NCI-H2227 (cell line): ENCODE data around the gene ARVCF.
A peak's percentile ranks its signal among the peaks of the same experiment; 100 is the strongest.

ENCODE experiments used
- DNase-seq: peaks from one replicate; lab custom pipeline; 2025; ENCODE audit not compliant: unreplicated experiment; lab: John Stamatoyannopoulos, UW

ARVCF gene

DNA sequence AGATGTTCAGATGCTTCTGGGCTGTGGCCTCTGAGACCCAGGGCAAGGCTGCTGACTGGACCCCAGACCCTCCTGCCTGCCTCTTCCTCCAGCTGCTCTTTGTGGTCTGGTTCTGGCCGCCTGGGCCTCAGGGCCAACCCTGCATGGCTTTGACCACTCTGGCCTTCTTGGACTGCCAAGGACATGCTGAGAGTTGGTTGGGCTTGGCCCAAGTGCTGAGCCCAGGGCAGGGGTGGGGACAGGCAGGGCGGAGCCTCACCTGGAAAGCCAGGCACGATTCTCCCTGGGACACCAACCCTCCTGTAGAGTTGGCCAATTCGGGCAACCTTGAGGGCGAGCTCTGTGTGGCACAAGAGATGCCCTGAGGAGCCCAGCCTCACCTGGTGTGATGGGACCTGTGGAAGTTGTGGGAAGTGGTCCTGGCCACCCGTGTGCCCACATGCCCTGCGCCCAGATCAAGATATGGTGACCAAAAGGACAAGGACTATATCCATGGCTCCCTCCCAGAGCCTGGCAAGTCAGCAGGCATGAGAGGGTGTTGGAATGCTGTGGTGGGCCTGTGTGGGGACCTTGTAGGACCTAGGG is 15.9 kb upstream of the ARVCF start:
- no peak for DNase-seq

DNA sequence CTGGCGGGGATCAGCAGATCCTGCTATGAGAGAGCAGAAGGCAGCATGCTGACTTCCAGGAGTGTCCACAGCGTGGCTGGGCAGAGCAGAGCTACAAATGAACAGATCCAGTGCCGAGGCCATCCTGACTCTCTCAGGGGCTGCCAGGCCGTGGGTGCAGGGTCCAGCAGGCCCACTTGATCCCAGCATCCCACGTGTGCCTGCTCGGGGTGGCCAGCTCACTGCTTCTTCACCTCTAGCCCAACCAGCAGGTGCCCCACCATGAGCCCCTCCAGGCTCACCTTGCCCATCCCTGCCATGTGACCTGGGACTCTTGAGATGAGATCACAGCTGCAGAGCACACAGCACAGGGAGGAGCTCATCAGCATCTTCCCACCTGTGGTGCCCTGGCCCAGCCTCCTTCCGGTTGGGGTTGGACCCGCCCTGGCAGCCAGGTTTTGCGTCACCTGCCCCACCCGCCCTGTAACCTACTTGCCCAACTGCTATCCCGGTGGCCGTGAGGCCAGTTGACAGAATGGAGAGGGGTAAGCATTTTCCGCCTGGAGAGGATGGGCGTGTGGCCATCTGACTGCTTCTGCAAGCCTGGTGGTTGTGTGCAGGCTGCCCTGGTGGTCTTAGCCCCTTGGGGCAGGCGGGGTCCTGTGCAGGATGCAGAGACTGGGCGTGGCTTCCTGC is 15.2 kb upstream of the ARVCF start:
- DNase-seq, result no peak

DNA sequence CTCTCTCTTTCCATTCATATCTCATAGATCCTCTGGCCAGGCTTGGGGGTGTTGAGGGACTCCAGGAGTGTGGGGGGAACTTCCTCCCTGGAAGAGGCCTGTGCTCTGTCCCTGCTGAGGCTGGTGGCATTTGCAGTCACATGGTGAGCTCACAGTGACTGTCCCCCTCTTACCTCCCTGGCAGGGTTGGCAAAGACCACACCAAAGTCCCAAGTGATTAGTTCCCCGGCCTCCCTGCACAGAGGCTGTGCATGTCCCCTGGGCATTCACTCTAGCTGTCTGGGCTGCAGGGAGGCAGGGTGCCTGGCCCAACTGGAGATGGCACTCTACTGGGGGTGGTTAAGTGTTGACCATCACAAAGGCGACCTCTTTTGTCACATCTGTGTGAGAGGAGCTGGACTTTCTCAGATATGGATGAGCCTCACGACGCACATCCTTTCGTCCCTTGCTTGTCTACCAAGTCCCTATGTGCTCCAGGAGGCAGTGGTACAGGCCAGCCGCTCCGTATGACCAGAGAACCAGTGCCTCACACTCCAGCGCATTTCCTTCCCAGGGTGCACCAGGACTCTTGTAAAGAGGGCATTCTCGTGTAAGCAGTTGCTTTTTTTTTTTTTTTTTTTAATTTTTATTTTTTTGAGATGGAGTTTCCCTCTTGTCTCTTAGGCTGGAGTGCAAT is 13.1 kb upstream of the ARVCF start:
- DNase-seq, result no peak

DNA sequence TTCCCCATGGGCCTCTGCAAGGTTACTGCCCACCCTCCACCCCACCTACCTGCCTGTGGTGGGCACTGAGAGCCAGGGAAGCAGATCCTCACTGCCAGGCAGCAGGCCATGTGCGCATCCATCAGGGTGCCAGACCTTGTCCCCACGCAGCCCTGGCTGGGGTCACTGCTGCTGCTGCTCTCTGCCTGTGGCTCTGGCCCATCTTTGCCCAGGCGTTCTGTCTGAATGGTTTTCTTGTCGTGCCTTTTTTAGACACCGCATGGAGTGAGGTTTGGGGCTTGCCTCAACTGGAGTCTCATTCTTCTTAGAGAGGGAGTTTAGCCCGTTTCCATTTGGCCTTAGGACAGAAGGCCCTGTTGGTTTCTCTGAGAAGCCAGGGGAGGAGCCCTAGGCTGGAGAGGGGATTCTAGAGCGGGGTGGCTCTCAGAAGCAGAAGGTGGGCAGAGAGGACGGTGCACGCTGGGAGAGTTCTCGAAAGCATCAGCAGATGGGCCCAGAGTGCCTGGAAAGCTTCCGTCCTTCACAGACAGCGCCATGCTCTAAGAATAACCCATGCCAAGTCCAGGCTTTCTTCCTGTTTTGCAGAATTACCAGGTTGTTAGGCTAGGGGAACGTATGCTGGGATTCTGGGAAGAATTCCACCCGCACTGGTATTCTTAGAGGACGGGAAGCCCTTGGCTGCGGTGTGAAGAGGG is 12.4 kb upstream of the ARVCF start:
- DNase-seq, result no peak

DNA sequence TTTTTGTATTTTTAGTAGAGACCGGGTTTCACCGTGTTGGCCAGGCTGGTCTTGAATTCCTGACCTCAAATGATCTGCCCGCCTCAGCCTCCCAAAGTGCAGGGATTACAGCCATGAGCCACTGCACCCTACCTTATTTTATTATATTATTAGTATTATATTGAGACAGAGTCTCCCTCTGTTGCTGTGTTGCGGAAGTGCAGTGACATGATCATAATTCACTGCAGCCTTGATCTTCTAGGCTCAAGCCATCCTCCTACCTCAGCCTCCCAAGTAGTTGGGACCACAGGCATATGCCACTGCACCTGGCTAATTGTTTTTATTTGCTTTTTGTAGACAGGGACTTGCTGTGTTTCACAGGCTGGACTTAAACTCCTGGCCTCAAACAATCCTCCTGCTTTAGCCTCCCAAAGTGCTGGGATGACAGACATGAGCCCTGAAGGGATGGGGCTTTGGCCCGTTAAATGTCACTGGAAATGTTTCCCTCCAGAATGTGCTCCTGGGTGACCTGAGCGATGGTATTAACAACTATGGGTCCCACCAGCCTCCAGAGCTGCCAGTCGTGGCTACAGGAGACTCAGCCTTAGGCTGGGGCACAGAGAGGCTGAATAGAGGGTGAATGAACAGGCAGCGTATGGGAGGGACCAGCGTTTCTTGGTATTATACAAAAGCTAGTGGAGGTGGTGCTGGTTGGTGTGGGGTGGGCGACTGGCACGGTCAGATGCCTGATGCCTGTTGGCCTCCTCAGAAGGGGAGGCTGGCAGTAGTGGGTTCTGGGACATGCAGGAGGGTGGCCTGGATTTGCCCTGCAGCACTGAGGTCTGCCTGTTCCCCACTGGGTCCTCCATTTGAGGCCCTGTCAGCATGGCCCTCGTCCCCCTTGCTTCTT is 11.6 kb upstream of the ARVCF start:
- no peak for DNase-seq

DNA sequence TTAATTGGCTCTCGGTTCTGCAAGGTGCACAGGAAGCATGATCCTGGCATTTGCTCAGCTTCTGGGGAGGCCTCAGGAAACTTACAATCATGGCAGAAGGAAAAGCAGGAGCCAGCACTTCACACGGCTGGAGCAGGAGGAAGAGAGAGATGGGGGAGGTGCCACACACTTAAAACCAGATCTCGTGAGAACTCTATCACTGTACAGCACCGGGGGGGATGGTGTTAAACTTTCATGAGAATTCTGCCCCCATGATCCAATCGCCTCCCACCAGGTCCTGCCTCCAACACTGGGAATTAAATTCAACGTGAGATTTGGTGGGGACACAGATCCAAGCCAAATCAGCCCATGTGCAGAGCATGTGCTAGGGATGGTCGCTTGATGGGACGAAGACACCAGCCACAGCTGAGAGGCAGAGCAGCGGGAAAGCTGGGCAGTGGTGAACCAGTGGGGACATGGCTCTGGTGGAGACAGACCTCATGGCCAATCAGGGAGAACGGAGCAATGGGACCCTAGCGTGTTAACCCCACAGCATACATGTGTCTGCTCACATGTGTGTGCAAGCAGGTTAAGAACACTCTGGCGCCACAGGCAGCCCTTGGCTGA is 10.5 kb upstream of the ARVCF start:
- DNase-seq, result no peak

DNA sequence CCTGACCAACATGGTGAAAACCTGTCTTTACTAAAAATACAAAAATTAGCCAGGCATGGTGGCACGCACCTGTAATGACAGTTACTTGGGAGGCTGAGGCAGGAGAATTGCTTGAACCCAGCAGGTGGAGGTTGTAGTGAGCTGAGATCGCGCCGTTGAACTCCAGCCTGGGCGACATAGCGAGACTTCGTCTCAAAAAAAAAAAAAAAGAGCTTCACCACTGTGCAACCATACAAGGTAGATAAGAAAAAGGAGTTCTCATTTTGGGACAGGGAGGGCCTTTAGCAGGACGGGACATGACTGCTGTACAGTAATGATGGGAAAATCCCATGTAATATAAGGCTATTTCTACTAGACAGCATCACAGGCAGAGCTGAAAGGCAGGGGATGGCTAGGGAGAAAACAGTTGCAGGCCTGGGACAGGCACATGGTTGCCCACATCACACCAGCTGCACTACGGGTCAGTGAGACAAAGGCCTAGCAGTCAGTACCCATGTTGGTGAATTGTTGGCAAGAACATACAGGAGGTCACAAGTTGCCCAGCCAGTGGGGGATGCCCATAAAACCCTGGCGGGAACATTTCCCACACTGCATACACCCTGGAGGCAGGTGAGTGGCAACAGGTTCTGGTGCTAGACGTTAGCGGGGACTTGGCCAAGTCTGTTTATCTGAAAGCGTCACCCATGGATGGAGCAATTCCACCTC is 9.7 kb upstream of the ARVCF start:
- DNase-seq, result no peak

DNA sequence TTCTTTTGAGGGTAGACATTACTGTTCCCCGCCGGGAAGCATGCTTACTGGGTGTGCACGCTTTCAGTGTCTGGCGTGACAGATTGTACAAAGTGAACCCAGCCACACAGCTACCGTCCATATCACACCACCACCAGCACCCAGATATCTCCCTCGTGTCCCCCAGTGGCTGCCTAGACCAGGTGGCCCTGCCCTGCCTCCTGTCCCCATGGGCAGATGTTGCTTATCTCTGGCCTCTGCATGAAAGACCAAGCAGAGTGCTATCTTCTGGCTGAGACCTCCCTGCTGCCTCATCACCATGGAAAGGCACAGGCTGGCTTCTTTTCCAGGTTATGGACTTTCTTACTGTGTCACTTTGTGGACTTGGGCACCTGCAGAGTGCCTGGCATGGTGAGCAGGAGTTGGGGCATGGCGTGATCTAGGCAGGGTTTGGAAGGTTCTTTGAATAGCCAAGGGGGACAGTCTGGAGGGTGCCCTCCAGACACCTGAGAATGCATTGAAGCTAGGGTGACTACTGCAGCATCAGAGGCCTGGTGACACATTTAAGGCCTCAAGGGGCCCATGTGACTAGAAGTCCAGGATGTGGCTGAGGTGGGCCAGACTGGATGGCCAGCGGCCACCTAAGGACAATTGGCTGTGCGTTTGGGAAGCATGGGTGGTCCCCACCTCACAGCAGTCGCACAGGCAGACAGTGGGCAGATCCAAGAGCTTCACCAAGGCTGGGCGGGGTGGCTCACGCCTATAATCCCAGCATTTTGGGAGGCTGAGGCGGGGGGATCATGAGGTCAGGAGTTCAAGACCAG is 9.0 kb upstream of the ARVCF start:
- no peak for DNase-seq

DNA sequence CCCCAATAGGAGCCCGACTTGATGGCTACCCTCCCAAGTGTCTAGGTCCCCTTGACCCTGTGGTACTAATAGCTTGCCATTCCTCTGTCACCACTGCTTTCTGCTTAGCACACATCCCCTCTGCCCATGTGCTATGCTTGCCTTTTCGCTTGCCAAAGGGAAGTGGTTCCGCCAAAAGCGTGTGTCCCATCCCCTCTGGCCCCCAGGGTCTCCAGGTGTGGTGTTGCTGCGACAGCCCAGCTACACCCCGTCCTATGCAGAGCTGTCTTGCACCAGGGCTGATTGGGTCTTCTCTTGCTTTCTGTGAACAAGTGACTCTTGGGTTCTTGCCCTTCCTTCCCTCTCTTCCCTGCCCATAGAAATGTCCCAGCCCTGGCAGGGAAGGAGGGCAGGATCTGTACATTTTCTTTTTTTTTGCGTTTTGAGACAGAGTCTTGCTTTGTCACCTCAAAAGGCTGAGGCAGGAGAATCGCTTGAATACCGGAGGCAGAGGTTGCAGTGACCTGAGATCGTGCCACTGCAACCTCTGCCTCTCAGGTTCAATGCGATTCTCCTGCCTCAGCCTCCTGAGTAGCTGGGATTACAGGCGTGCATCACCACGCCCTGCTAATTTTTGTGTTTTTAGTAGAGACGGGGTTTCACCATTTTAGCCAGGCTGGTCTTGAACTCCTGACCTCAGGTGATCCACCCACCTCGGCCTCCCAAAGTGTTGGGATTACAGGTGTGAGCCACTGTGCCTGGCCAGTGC is 8.2 kb upstream of the ARVCF start:
- no peak for DNase-seq

DNA sequence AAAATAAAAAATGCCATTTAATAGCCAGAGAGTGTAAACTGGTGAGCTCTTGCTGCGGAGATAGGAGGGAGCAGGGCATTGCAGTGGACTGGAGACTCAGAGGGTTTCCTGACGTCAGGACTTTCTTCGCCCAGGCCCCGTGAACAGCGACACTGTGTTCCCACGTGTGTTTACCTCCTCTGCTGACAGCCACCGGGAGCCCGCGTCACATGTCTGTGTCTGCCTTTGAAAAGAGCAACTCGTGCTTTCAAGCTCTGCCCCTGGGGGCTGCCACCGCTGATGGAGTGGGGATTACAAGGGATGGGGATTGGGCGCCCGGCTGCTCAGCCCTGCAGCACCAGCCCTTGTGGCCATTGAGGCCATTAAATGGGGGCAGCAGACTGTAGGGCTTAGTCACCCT is 7.6 kb upstream of the ARVCF start:
- DNase-seq, result no peak

DNA sequence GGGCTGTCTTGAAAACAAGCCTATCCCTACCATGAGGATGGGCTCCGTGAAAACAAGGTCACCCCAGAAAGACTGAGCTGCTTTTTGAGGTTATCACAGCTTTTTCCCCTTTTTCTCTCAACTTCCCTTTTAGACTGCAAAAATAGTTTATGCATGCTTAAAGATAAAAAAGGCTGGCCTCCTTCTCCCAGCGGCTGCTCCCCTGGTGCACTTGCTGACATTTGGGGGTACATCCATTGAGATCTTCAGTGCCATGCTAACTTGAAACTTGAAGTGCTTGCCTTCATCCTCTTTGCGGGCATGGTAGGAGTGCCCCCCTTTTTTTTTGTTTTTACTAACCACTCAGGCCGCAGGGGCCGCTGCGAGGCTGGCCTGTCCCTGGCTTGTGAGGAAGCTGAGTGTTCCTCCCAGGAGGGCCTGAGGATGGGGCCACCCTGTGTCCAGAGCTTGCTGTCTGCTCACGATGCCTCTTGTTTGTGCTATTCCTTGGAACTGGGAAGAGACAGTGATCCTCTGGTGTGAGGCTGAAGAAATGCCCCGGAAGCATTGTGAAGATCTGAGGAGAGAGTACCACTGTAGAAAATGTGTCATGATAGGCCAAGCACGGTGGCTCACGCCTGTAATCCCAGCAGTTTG is 6.5 kb upstream of the ARVCF start:
- no peak for DNase-seq

DNA sequence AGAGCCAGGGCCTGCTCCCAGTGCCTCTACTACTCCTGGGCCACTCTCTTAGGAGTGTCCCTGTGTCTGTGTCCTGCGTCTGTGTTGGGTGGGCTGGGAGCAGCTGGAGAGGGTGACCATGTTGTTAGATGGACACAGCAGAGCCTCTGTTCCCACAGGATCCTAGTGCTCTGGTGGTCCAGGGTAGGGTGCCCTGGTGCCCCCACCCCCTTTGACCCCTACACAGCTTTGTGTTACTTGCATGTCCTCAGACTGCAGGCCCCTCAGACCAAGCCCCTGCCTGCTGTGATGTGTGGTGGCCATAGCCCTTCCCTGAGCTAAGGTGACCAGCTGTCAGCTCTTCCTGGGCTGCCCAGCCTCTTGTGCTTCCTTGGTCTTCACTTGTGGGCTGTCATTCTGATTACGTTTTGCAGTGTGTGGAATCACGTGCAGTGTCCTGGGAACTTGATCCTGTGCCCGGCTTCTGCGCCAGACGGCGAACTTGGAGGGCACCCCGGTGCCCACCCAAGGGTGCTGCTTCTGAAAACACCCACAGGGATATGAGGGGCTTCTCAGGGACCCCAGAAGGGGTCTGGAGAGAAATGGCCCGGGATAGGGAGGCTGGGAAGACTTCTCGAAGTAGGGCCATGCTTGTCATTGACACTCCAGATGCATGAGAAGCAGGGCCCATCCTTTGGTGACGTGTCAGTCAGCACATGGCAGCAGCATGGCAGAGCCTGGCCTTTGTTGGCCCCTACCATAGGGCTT is 5.8 kb upstream of the ARVCF start:
- no peak for DNase-seq

DNA sequence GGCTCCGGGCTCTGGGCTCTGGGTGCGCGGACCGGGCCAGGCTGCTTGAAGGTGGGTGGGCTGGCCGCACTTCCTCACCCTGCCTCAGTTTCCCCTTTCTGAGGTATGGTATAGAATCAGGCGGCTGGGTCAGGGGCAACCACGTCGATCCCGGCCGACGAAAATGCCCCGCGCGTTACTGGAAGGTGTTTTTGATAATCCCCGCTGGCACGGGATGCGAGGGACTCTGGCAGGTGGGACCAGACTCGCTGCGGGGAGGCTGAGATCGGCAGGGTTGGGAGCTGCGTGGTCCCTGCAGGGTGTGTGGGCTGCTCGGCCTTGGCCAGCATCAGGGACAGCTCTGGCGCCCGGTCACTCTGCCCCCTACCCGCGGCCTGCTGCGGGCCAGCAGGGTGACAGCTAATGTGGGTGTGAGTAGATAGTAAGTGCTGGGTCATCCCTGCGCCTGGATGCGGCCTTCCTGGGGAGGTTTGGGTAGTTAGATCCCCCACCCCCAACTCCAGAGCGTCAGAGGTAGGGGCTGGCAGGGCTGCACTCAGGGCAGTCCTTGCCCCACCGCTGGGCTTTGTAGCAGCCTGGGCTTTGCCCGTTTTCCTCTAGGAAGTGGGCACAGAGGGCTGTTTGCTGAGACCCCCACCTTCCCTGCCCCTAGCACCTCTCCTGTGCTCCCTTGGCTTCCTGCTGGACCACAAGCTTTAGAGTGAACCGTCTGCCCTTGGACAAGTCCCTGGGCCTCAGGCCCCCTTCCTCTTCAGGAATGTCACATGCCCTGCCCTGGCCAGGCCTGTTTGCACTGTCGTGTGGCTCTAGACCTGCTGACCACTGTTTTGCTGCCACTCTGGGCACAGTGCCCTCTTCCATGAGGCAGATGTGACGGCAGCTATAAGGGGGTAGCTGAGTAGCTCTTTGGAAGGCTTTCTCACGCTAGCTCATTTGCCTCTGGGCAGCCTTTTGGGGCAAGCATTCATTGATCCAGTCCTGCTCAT is 4.9 kb upstream of the ARVCF start:
- DNase-seq, result peak; percentile 47

DNA sequence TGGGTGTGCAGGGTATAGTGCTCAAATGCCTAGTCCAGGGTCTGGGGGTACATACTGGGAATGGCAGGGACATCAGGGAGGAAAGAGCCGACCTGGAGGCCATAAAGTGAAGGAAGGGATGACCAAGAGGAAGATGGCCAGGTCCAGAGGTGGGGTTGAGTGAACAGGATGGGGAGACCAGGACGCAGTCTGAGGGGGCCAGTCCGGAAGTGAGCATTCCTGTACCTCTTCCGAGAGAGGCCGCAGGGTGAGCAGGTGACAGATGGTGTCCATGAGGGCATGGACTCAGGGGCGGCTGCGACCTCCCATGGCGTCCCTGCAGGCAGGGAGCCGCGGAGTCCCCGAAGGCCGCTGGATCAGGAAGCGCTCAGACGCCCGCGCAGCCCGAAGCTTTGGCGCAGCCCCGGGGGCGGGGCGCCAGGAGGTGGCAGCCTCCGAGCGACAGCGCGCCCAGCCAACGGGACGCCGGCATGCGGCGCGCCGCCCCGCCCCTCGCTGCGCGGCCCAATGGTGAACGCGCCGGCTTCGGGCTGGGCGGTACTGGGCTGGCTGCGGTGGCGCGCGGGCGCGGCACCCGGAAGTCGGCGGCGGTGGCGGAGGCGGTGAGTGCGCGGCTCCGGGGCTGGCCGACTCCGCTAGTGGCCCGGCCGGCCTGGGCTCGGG is 4.0 kb upstream of the ARVCF start, which contains the start of gene TANGO2:
TANGO2 (plus strand) TSS at position 578 of the 663 bp plus-strand sequence. CDS start 15,689 bp downstream, outside the sequence.
- peak; percentile 97 for DNase-seq
